Esophagus squamous epithelium (tissue), 5 donors: ENCODE results near the gene LPP. TPM values are rescaled to one million over a fixed set of nuclear protein-coding genes. Genes with fewer than 3 reads are reported as not detected.

Experiments used
- DNase-seq: peaks from one replicate; lab custom pipeline; 2025; lab: John Stamatoyannopoulos, UW
- H3K27ac ChIP-seq, 4 donors: fragments of 200-600 bp; sonication (generic); one replicate each; pipeline ENCODE4 v1.5.1; 2016 to 2019; ENCODE audit warnings: mild to moderate bottlenecking in 1 of 4
- H3K27me3 ChIP-seq, 4 donors: fragments of 200-600 bp; sonication (generic); 1 replicate in 3 of 4; 2 replicates in 1 of 4; pipeline versions ENCODE4 v1.5.1 to v1.6.0; 2017 to 2021; ENCODE audit warnings: antibody characterized with exemption in 1 of 4
- H3K36me3 ChIP-seq, 3 donors: fragments of 200-600 bp; sonication (generic); one replicate each; pipeline ENCODE4 v1.5.1; 2016 to 2019
- H3K4me1 ChIP-seq, 3 donors: fragments of 200-600 bp; sonication (generic); one replicate each; pipeline ENCODE4 v1.5.1; 2017 to 2019
- H3K4me3 ChIP-seq, 4 donors: fragments of 200-600 bp; sonication (generic); 1 replicate in 3 of 4; 2 replicates in 1 of 4; pipeline ENCODE4 v1.5.1; 2016 to 2019; ENCODE audit warnings: mild to moderate bottlenecking in 2 of 4, moderate library complexity in 1 of 4
- H3K9me3 ChIP-seq, 3 donors: fragments of 200-600 bp; sonication (generic); one replicate each; pipeline ENCODE4 v1.5.1; 2016 to 2019
- CTCF ChIP-seq, 6 experiments: fragments of 450-650 bp in 4 of 6; fragments of 200-600 bp in 2 of 6; sonication (generic) in 2 of 6; IDR thresholded peaks; one replicate each; pipeline ENCODE4 v1.5.1; 2016 to 2019; ENCODE audit warnings: antibody characterized with exemption in 6 of 6, mild to moderate bottlenecking in 4 of 6, moderate library complexity in 4 of 6
- POLR2A ChIP-seq, 4 donors: fragments of 450-650 bp; IDR thresholded peaks; one replicate each; pipeline ENCODE4 v1.6.1; 2017; ENCODE audit warnings: antibody characterized with exemption in 4 of 4, mild to moderate bottlenecking in 4 of 4, moderate library complexity in 3 of 4
- WGBS, 2 donors: methylation state at CpG; one replicate each; pipeline ENCODE4 v1.1.5; 2018; 5-methylcytosine and 5-hydroxymethylcytosine counted together
- intact Hi-C: fragments of 100-400 bp; cut with DNase I; formaldehyde crosslinking; loops from one replicate; pipeline ENCODE4 v1.15.0; 2022
- total RNA-seq, 4 donors: library from RNA; depleted of rRNA; stranded (reverse); fragments of >200 nt; gene quantifications; one replicate each; pipeline ENCODE4 v1.1.0, GENCODE V29; 2016
- donor health status: DM: yes; HTN: yes; CAD: no.

LPP gene
- total RNA-seq, 4 donors from 2014 or later = 41.4 to 369 (median 97.3) TPM

DNA sequence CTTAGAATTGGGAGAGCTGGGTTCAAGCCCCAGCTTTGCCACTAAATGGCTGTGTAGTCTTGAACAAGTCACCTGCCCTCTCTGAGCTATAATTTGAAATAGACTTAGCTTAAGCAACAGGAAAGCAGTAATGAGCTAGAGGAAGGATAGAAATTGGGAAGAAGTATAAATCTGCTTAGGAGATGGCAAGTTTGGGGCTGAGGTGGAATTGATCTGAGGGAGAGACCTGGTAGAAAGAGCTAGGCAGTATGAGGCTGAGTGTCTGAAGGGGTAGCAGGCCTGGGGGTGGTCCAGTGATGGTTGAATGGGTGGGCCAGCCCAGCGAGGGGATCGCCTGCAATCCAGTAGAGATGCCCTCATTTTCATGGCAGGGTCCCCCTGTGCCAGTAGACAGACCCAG is 22.9 kb downstream of the LPP start:
- Histone ChIP-seq H3K4me3 (no peak overlapping the region), H3K27me3 (no peaks in the 10 kb centered on the region), H3K4me1 (peaks cover 0 to 45% (median 12%) of the 10 kb centered on the region in 3 donors), H3K36me3 (peaks cover 0 to 29% (median 0%) of the 10 kb centered on the region in 3 donors), H3K27ac (peak overlapping the region in 3 of 4 donors; percentile 22 to 76 (median 43)), H3K9me3 (no peaks in the 10 kb centered on the region)
- DNase-seq = no peak
- intact Hi-C loops = no loop called here
- TF ChIP-seq POLR2A (IDR thresholded peaks at IDR 0.05) = no peak
- 75 to 96% methylated on average over 2 of the region's 2 CpGs for WGBS, 2 donors

DNA sequence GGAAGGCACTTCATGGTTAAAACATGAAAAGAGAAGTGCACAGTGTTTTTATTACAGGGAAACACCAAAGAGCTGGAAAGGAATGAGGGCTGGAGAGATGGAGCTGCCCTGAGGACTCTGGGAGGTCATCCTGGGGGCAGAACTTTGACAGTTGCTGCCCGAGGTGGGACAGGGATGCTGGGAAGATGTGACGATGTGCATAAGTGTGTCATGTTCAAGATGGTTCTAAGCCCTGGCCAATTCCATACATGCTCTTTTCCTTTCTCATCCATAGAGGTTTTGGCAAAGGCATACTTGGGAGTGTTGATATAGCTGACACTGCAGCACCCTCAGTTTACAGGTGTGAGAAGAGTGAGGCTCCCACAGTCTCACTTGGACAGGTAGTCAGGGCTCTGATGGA is 23.8 kb downstream of the LPP start:
- no peaks in the 10 kb centered on the region for H3K9me3 ChIP-seq
- DNase-seq = no peak
- no peak overlapping the region for H3K4me3 ChIP-seq
- TF ChIP-seq POLR2A (IDR thresholded peaks at IDR 0.05) = no peak
- no peak for TF ChIP-seq CTCF (IDR thresholded peaks at IDR 0.05)
- peaks cover 0 to 35% (median 0%) of the 10 kb centered on the region in 3 donors for H3K36me3 ChIP-seq
- H3K27ac ChIP-seq = peak overlapping the region; percentile 17 to 82 (median 60)
- peaks cover 0 to 44% (median 12%) of the 10 kb centered on the region in 3 donors for H3K4me1 ChIP-seq
- WGBS, 2 donors = 84 to 88% methylated on average over 2 of the region's 2 CpGs
- intact Hi-C loops = no loop called here
- no peaks in the 10 kb centered on the region for H3K27me3 ChIP-seq

GRCh38 chr3:188178293-188178936 is 24.5 kb downstream of the LPP start:
- WGBS, 2 donors = 70 to 84% methylated on average over 7 of the region's 7 CpGs
- intact Hi-C loops = no loop called here
- no peak for DNase-seq
- Histone ChIP-seq H3K4me3 (no peak overlapping the region), H3K36me3 (peaks cover 0 to 35% (median 0%) of the 10 kb centered on the region in 3 donors), H3K27me3 (no peaks in the 10 kb centered on the region), H3K9me3 (no peaks in the 10 kb centered on the region), H3K27ac (peak overlapping the region; percentile 53 to 83 (median 79)), H3K4me1 (peaks cover 0 to 44% (median 12%) of the 10 kb centered on the region in 3 donors)
- no peak for TF ChIP-seq POLR2A (IDR thresholded peaks at IDR 0.05)
- TF ChIP-seq CTCF (IDR thresholded peaks at IDR 0.05) = no peak

- Histone ChIP-seq H3K36me3 (peaks cover 0 to 35% (median 0%) of the 10 kb centered on the region in 3 donors), H3K27ac (peak overlapping the region; percentile 53 to 83 (median 79)), H3K27me3 (no peaks in the 10 kb centered on the region), H3K9me3 (no peaks in the 10 kb centered on the region), H3K4me1 (peaks cover 0 to 48% (median 12%) of the 10 kb centered on the region in 3 donors), H3K4me3 (no peak overlapping the region)
- no peak for DNase-seq
- 63 to 73% methylated on average over 16 of the region's 16 CpGs for WGBS, 2 donors
- TF ChIP-seq CTCF (IDR thresholded peaks at IDR 0.05) (no peak), POLR2A (IDR thresholded peaks at IDR 0.05) (peak in 1 of 4 donors; percentile 29)
- intact Hi-C loops = no loop called here
Measured at GRCh38 chr3:188179006-188179966, 25.3 kb downstream of the LPP start.

- no peak for TF ChIP-seq POLR2A (IDR thresholded peaks at IDR 0.05)
- TF ChIP-seq CTCF (IDR thresholded peaks at IDR 0.05) = no peak
- Histone ChIP-seq H3K4me1 (peaks cover 0 to 52% (median 8%) of the 10 kb centered on the region in 3 donors), H3K9me3 (no peaks in the 10 kb centered on the region), H3K36me3 (peaks cover 0 to 29% (median 0%) of the 10 kb centered on the region in 3 donors), H3K27ac (peak overlapping the region; percentile 53 to 83 (median 79)), H3K4me3 (no peak overlapping the region), H3K27me3 (no peaks in the 10 kb centered on the region)
- DNase-seq = no peak
- intact Hi-C loops = no loop called here
- WGBS, 2 donors = 80 to 90% methylated on average over 6 to 7 of the region's 7 CpGs
Measured at GRCh38 chr3:188180114-188180513, 26.2 kb downstream of the LPP start.
